H1 (cell line): ENCODE data around the gene RAB40C. TPM values are rescaled to one million over a fixed set of nuclear protein-coding genes. Genes with fewer than 3 reads are reported as not detected.

Experiments used
- CREB1 ChIP-seq: IDR thresholded peaks from 2 replicates; pipeline ENCODE4 v1.6.1; 2012; ENCODE audit warnings: inconsistent platforms
- E2F6 ChIP-seq: IDR thresholded peaks from 2 replicates; pipeline ENCODE4 v1.6.1; 2012; ENCODE audit warnings: inconsistent platforms
- GABPA ChIP-seq: IDR thresholded peaks from 2 replicates; pipeline ENCODE4 v1.6.1; 2011; ENCODE audit warnings: mild to moderate bottlenecking, low read length, moderate library complexity, borderline replicate concordance; ENCODE audit not compliant: insufficient read depth
- RBBP5 ChIP-seq: IDR thresholded peaks from 2 replicates; pipeline ENCODE4 v1.7.1; 2012; ENCODE audit warnings: low read depth, mild to moderate bottlenecking, inconsistent platforms, low read length, moderate library complexity, borderline replicate concordance
- SUZ12 ChIP-seq: fragments of 200-600 bp; sonication (generic); IDR thresholded peaks from 2 replicates; pipeline ENCODE4 v1.6.1; 2012; ENCODE audit warnings: mild to moderate bottlenecking, inconsistent platforms, low read length, moderate library complexity, mixed read lengths
- USF2 ChIP-seq: IDR thresholded peaks from 2 replicates; pipeline ENCODE4 v1.6.1; 2011; ENCODE audit warnings: low read length, improper control_type of control experiment
- polyA plus RNA-seq, 7 experiments: library from polyadenylated mRNA; depleted of rRNA in 3 of 7; stranded (reverse) in 5 of 7; unstranded in 2 of 7; fragments of >200 nt in 5 of 7; fragments of 200-250 nt in 2 of 7; gene quantifications; 1 replicate in 5 of 7; 2 replicates in 1 of 7; 4 replicates in 1 of 7; pipeline versions ENCODE4 v1.2.1 to v1.2.3, GENCODE V29; 2011 to 2013; ENCODE audit warnings: missing spikeins in 2 of 7, mixed read lengths in 2 of 7
- total RNA-seq: library from RNA; stranded (reverse); fragmentation: NEBNext Ultra II Directional; extraction: Animal tissue kit (Norgen Biotek cat#: 25700); gene quantifications from 2 replicates; pipeline ENCODE4 v1.2.1, GENCODE V29; 2021
- TF ChIP-seq, protein P1 (sequence below): fragments of 300-600 bp; sonication (generic); IDR thresholded peaks from 2 replicates; pipeline ENCODE4 v1.7.1; 2012; ENCODE audit warnings: low read length, moderate library complexity, mild to moderate bottlenecking, inconsistent platforms; ENCODE audit not compliant: insufficient replicate concordance

The RAB40C gene
- total and polyA plus RNA-seq, 2 of the 8 experiments (the other 6 are each of a cell fraction or from before 2014, with no cell fraction given): 13.9 to 15.6 TPM

GRCh38 chr16:636206-637080 is 46.6 kb downstream of the RAB40C start, which contains the start of gene METTL26 (continued):
- TF ChIP-seq, protein P1, sequence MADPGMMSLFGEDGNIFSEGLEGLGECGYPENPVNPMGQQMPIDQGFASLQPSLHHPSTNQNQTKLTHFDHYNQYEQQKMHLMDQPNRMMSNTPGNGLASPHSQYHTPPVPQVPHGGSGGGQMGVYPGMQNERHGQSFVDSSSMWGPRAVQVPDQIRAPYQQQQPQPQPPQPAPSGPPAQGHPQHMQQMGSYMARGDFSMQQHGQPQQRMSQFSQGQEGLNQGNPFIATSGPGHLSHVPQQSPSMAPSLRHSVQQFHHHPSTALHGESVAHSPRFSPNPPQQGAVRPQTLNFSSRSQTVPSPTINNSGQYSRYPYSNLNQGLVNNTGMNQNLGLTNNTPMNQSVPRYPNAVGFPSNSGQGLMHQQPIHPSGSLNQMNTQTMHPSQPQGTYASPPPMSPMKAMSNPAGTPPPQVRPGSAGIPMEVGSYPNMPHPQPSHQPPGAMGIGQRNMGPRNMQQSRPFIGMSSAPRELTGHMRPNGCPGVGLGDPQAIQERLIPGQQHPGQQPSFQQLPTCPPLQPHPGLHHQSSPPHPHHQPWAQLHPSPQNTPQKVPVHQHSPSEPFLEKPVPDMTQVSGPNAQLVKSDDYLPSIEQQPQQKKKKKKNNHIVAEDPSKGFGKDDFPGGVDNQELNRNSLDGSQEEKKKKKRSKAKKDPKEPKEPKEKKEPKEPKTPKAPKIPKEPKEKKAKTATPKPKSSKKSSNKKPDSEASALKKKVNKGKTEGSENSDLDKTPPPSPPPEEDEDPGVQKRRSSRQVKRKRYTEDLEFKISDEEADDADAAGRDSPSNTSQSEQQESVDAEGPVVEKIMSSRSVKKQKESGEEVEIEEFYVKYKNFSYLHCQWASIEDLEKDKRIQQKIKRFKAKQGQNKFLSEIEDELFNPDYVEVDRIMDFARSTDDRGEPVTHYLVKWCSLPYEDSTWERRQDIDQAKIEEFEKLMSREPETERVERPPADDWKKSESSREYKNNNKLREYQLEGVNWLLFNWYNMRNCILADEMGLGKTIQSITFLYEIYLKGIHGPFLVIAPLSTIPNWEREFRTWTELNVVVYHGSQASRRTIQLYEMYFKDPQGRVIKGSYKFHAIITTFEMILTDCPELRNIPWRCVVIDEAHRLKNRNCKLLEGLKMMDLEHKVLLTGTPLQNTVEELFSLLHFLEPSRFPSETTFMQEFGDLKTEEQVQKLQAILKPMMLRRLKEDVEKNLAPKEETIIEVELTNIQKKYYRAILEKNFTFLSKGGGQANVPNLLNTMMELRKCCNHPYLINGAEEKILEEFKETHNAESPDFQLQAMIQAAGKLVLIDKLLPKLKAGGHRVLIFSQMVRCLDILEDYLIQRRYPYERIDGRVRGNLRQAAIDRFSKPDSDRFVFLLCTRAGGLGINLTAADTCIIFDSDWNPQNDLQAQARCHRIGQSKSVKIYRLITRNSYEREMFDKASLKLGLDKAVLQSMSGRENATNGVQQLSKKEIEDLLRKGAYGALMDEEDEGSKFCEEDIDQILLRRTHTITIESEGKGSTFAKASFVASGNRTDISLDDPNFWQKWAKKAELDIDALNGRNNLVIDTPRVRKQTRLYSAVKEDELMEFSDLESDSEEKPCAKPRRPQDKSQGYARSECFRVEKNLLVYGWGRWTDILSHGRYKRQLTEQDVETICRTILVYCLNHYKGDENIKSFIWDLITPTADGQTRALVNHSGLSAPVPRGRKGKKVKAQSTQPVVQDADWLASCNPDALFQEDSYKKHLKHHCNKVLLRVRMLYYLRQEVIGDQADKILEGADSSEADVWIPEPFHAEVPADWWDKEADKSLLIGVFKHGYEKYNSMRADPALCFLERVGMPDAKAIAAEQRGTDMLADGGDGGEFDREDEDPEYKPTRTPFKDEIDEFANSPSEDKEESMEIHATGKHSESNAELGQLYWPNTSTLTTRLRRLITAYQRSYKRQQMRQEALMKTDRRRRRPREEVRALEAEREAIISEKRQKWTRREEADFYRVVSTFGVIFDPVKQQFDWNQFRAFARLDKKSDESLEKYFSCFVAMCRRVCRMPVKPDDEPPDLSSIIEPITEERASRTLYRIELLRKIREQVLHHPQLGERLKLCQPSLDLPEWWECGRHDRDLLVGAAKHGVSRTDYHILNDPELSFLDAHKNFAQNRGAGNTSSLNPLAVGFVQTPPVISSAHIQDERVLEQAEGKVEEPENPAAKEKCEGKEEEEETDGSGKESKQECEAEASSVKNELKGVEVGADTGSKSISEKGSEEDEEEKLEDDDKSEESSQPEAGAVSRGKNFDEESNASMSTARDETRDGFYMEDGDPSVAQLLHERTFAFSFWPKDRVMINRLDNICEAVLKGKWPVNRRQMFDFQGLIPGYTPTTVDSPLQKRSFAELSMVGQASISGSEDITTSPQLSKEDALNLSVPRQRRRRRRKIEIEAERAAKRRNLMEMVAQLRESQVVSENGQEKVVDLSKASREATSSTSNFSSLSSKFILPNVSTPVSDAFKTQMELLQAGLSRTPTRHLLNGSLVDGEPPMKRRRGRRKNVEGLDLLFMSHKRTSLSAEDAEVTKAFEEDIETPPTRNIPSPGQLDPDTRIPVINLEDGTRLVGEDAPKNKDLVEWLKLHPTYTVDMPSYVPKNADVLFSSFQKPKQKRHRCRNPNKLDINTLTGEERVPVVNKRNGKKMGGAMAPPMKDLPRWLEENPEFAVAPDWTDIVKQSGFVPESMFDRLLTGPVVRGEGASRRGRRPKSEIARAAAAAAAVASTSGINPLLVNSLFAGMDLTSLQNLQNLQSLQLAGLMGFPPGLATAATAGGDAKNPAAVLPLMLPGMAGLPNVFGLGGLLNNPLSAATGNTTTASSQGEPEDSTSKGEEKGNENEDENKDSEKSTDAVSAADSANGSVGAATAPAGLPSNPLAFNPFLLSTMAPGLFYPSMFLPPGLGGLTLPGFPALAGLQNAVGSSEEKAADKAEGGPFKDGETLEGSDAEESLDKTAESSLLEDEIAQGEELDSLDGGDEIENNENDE: no peak
- peak; percentile 99 for TF ChIP-seq RBBP5
- peak; percentile 61; the same call in 1 of the 2 replicates for TF ChIP-seq GABPA
- no peak for TF ChIP-seq SUZ12
- TF ChIP-seq E2F6: no peak; the same call in 1 of the 2 replicates
- no peak for TF ChIP-seq USF2
- peak; percentile 67; the same call in 1 of the 2 replicates for TF ChIP-seq CREB1
